GM23248 (cell line): ENCODE data around the gene FGF21. TPM values are rescaled to one million over a fixed set of nuclear protein-coding genes. Genes with fewer than 3 reads are reported as not detected.

Source experiments
- DNase-seq: peaks from one replicate; pipeline ENCODE4 v3.0.0-alpha.2; 2015
- H2AFZ ChIP-seq: fragments of 200-600 bp; sonication (generic); 2 replicates; pipeline ENCODE4 v1.6.1; 2016; ENCODE audit warnings: antibody characterized with exemption
- H3F3A ChIP-seq: fragments of 200-600 bp; sonication (generic); 2 replicates; pipeline ENCODE4 v1.6.1; 2016; ENCODE audit warnings: mild to moderate bottlenecking, antibody characterized with exemption, mixed run types; ENCODE audit not compliant: insufficient read depth
- H3K27ac ChIP-seq: fragments of 200-600 bp; sonication (generic); 2 replicates; pipeline ENCODE4 v1.5.1; 2016; ENCODE audit warnings: mild to moderate bottlenecking
- H3K27me3 ChIP-seq: fragments of 200-600 bp; sonication (generic); replicated peaks from 2 replicates; pipeline ENCODE4 v1.6.1; 2016; ENCODE audit warnings: mild to moderate bottlenecking; ENCODE audit not compliant: insufficient read depth
- H3K36me3 ChIP-seq: fragments of 200-600 bp; sonication (generic); 2 replicates; pipeline ENCODE4 v1.6.1; 2016; ENCODE audit warnings: low read depth, mild to moderate bottlenecking
- H3K4me1 ChIP-seq: fragments of 200-600 bp; sonication (generic); 2 replicates; pipeline ENCODE4 v1.6.1; 2016; ENCODE audit warnings: mild to moderate bottlenecking; ENCODE audit not compliant: insufficient read depth
- H3K4me2 ChIP-seq: fragments of 200-600 bp; sonication (generic); one replicate; pipeline ENCODE4 v1.6.1; 2016; ENCODE audit warnings: mild to moderate bottlenecking; ENCODE audit not compliant: unreplicated experiment
- H3K4me3 ChIP-seq: fragments of 200-600 bp; sonication (generic); 2 replicates; pipeline ENCODE4 v1.5.1; 2016; ENCODE audit warnings: mild to moderate bottlenecking
- H3K79me2 ChIP-seq: fragments of 200-600 bp; sonication (generic); 2 replicates; pipeline ENCODE4 v1.6.1; 2016; ENCODE audit warnings: mild to moderate bottlenecking; ENCODE audit not compliant: insufficient read depth
- H3K9ac ChIP-seq: fragments of 200-600 bp; sonication (generic); 2 replicates; pipeline ENCODE4 v1.6.1; 2016; ENCODE audit warnings: mild to moderate bottlenecking
- H3K9me2 ChIP-seq: fragments of 200-600 bp; sonication (generic); 2 replicates; pipeline ENCODE4 v1.6.1; 2016; ENCODE audit warnings: mixed run types, mild to moderate bottlenecking, moderate library complexity; ENCODE audit not compliant: insufficient read depth
- H3K9me3 ChIP-seq: fragments of 200-600 bp; sonication (generic); one replicate; pipeline ENCODE4 v1.6.1; 2017; ENCODE audit warnings: low read depth
- H4K20me1 ChIP-seq: fragments of 200-600 bp; sonication (generic); 2 replicates; pipeline ENCODE4 v1.6.0; 2016; ENCODE audit not compliant: insufficient read depth
- EZH2 ChIP-seq: fragments of 200-600 bp; sonication (generic); IDR thresholded peaks from 2 replicates; pipeline ENCODE4 v1.6.1; 2018; ENCODE audit warnings: antibody characterized with exemption, mild to moderate bottlenecking; ENCODE audit not compliant: insufficient read depth, poor library complexity, severe bottlenecking
- EZH2phosphoT487 ChIP-seq: fragments of 200-600 bp; sonication (generic); IDR thresholded peaks from 2 replicates; pipeline ENCODE4 v1.6.1; 2018; ENCODE audit warnings: antibody characterized with exemption, moderate library complexity, mild to moderate bottlenecking, low read depth; ENCODE audit not compliant: insufficient read depth
- WGBS, 2 experiments: methylation state at CpG; one replicate each; pipeline ENCODE4 v1.1.6; 2015 to 2017; ENCODE audit warnings: low lambda C conversion rate in 2 of 2, low coverage in 1 of 2; ENCODE audit errors: missing lambda C conversion rate in 2 of 2; 5-methylcytosine and 5-hydroxymethylcytosine counted together
- in situ Hi-C: fragments of 300-500 bp; cut with MboI; formaldehyde crosslinking; loops from 2 replicates; pipeline ENCODE4 v1.15.0; 2020
- polyA plus RNA-seq: library from polyadenylated mRNA; unstranded; fragments of >200 nt; fragmentation: Nextera tagmentation; extraction: Ambion mirVana; gene quantifications from 2 replicates; pipeline ENCODE4 v1.2.1, GENCODE V29; 2016
- total RNA-seq: library from RNA; depleted of rRNA; stranded (reverse); fragments of >200 nt; shearing (Covaris generic); gene quantifications from 2 replicates; pipeline ENCODE4 v1.2.3, GENCODE V29; 2014; rRNA removed

Gene FGF21, protein sequence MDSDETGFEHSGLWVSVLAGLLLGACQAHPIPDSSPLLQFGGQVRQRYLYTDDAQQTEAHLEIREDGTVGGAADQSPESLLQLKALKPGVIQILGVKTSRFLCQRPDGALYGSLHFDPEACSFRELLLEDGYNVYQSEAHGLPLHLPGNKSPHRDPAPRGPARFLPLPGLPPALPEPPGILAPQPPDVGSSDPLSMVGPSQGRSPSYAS
- total RNA-seq: not detected in 2 replicates
- polyA plus RNA-seq: not detected in 2 replicates

DNA sequence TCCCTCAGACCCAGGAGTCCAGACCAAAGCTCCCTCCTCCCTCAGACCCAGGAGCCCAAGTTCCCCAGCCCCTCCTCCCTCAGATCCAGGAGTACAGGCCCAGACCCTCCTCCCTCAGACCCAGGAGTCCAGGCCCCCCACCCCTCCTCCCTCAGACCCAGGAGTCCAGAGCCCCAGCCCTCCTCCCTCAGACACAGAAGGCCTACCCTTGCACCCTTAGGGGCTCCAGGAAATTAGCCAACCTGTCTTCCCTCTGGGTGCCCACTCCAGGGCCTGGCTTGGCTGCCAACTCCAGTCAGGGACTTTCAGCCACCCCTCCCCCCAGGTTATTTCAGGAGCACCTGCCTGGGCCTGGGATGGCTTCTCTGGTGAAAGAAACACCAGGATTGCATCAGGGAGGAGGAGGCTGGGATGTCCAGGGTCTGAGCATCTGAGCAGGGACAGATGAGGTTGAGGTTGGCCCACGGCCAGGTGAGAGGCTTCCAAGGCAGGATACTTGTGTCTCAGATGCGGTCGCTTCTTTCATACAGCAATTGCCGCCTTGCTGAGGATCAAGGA lies at the start of gene FGF21:
FGF21 (plus strand) TSS at position 441 of the 558 bp plus-strand sequence. CDS start 713 bp downstream, outside the sequence.
- no peak within 1 kb of the TSS for H3K9ac ChIP-seq
- 57 to 61% methylated on average over 4 of the region's 4 CpGs for WGBS, 2 experiments
- H4K20me1 ChIP-seq: no peaks in the 10 kb centered on the region
- H3K9me2 ChIP-seq: no peaks in the 10 kb centered on the region
- no peak within 1 kb of the TSS for H3K4me3 ChIP-seq
- no peaks in the 10 kb centered on the region for H3K79me2 ChIP-seq
- no peak within 1 kb of the TSS for H3K4me2 ChIP-seq
- no peak for DNase-seq
- in situ Hi-C loops: no loop called here
- H3K27me3 ChIP-seq: peaks cover 26% of the 10 kb centered on the region
- H3K27ac ChIP-seq: no peak within 1 kb of the TSS
- no peaks in the 10 kb centered on the region for H3K4me1 ChIP-seq
- TF ChIP-seq EZH2phosphoT487 (no peak), EZH2 (no peak)
- no peaks in the 10 kb centered on the region for H3K36me3 ChIP-seq
- H2AFZ ChIP-seq: no peak within 1 kb of the TSS
- H3K9me3 ChIP-seq: no peaks in the 10 kb centered on the region
- no peaks in the 10 kb centered on the region for H3F3A ChIP-seq

DNA sequence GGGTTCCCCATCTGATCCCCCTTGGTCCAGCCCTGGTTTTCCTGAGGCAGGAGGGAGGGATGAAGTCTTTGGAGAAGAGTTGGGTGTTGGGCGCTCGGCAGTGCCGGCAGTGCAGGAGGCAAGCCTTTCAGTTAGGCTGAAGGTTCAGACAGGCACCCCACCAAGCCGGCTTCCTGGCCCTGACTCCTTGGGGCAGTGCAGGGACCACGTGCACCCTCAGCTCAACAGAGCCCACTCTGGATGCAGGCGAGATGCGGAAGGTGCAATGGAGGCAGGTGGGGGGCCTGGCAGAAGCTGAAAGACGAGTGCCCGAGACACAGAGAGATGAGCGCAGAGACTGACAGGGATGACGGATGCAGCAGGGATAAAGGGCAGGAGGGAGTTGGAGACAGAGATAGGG lies 46.9 kb upstream of the FGF21 start:
- in situ Hi-C loops: no loop called here
- Histone ChIP-seq H3K36me3 (no peaks in the 10 kb centered on the region), H3K9ac (no peak overlapping the region), H3F3A (no peaks in the 10 kb centered on the region), H3K4me2 (no peak overlapping the region), H3K27ac (no peak overlapping the region), H2AFZ (no peak overlapping the region), H4K20me1 (no peaks in the 10 kb centered on the region), H3K79me2 (no peaks in the 10 kb centered on the region), H3K9me3 (no peaks in the 10 kb centered on the region), H3K27me3 (no peaks in the 10 kb centered on the region), H3K9me2 (no peaks in the 10 kb centered on the region), H3K4me1 (peaks cover 4% of the 10 kb centered on the region; the same call in 1 of the 2 replicates), H3K4me3 (no peak overlapping the region)
- 37 to 43% methylated on average over 11 of the region's 11 CpGs for WGBS, 2 experiments
- DNase-seq: no peak
- TF ChIP-seq EZH2phosphoT487: no peak
- no peak for TF ChIP-seq EZH2

DNA sequence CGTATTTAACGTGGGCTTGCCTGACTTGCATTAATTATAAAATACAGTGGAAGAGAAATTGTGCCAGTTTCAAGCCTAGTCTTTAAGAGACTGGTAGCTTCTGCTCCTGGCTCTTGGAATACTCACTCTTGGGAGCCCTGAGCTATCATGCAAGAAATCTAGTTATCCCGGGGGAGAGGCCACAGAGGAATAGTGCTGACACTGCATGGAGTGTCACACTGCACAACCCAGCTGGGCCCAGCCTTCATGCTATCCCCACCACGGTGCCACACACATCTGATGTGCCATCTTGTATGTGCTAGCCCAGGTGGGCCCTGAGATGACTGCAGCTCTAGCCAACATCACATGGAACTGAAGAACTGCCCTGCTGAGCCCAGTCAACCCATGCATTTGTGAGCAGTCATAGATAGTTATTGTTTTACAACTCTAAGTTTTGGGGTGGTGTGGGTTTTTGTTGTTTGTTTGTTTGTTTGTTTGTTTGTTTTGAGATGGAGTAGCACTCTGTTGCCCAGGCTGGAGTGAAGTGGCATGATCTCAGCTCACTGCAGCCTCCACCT lies 44.1 kb upstream of the FGF21 start:
- no peak for DNase-seq
- TF ChIP-seq EZH2phosphoT487: no peak
- TF ChIP-seq EZH2: no peak
- Histone ChIP-seq H3K27ac (no peak overlapping the region), H3K4me2 (no peak overlapping the region), H3K27me3 (no peaks in the 10 kb centered on the region), H3F3A (no peaks in the 10 kb centered on the region), H3K9me2 (no peaks in the 10 kb centered on the region), H2AFZ (no peak overlapping the region), H3K4me1 (peaks cover 13% of the 10 kb centered on the region), H3K36me3 (no peaks in the 10 kb centered on the region), H3K79me2 (0 out of 2 replicates have a peak, but pooled peaks cover 8% of the 10 kb centered on the region), H3K9ac (no peak overlapping the region), H3K4me3 (no peak overlapping the region), H3K9me3 (no peaks in the 10 kb centered on the region), H4K20me1 (no peaks in the 10 kb centered on the region)
- in situ Hi-C loops: no loop called here
- WGBS, 2 experiments: 65 to 70% methylated on average over 4 of the region's 4 CpGs

DNA sequence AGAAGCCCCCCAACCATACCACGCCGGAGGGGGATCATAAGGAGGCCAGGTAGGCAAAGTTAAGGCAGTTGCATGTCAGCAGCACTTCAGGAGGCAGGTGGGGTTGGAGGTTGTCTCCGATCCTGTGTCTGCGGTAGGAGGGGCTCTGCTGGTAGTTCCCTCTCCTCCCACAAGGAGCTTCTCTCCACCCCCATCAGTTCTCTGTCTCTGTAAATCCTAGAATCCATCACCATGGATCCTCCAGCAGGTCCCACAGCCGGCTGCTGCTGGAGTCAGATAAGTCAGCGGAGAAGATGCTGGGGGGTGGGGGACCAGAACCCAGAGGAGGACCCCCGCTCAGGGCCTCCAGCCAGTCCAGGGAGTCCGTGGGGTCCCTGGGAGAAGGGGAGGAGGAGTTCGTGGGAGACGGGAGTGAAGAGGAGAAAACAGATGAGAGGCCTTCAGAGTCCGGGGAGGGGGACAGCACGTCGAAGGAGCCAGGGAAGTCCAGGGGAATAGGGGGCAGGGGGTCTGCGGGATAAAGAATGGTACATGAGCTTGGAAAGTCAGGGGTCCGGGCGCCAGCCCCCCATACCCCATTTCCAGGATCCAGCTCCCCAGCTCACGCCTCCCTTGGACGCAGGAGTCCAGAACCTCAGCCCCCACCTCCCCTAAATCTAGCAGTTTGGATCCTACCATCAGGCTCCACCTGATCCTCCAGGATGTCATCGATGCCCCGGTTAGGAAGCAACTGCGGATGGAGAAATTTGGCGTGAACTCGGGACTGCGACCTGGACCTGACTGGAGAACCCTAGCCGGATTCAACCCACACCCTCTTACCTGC lies 42.1 kb upstream of the FGF21 start:
- H3K9ac ChIP-seq: peak overlapping the region; percentile 78
- H4K20me1 ChIP-seq: no peaks in the 10 kb centered on the region
- no peaks in the 10 kb centered on the region for H3K9me3 ChIP-seq
- H3K27me3 ChIP-seq: no peaks in the 10 kb centered on the region
- H3K9me2 ChIP-seq: no peaks in the 10 kb centered on the region
- no peaks in the 10 kb centered on the region for H3K36me3 ChIP-seq
- peaks cover 7% of the 10 kb centered on the region; the same call in 1 of the 2 replicates for H3F3A ChIP-seq
- H3K4me3 ChIP-seq: peak overlapping the region; percentile 86
- in situ Hi-C loops: no loop called here
- 45 to 48% methylated on average over 21 to 25 of the region's 25 CpGs for WGBS, 2 experiments
- 0 out of 2 replicates have a peak, but pooled peaks cover 8% of the 10 kb centered on the region for H3K79me2 ChIP-seq
- TF ChIP-seq EZH2phosphoT487: no peak
- TF ChIP-seq EZH2: no peak
- H3K27ac ChIP-seq: no peak overlapping the region
- H2AFZ ChIP-seq: peak overlapping the region; percentile 94
- peaks cover 24% of the 10 kb centered on the region for H3K4me1 ChIP-seq
- peak; percentile 22 for DNase-seq
- peak overlapping the region; percentile 85 for H3K4me2 ChIP-seq
